Activated CD4-positive, alpha-beta T cell treated with anti-CD3 and anti-CD28 coated beads, Interleukin-2, amount 50 U/mL, for 48 hours (primary cell): Measurements from ENCODE around the gene SLC16A3.
"Not testable (repeated sequence)": the region's sequence is repeated elsewhere in the genome, so short reads cannot be mapped to it uniquely, and the experiment has no call there.

Experiments
- DNase-seq, 2 experiments: peaks; one replicate each; pipeline ENCODE4 v3.0.0-alpha.2; 2020

The SLC16A3 gene

DNA sequence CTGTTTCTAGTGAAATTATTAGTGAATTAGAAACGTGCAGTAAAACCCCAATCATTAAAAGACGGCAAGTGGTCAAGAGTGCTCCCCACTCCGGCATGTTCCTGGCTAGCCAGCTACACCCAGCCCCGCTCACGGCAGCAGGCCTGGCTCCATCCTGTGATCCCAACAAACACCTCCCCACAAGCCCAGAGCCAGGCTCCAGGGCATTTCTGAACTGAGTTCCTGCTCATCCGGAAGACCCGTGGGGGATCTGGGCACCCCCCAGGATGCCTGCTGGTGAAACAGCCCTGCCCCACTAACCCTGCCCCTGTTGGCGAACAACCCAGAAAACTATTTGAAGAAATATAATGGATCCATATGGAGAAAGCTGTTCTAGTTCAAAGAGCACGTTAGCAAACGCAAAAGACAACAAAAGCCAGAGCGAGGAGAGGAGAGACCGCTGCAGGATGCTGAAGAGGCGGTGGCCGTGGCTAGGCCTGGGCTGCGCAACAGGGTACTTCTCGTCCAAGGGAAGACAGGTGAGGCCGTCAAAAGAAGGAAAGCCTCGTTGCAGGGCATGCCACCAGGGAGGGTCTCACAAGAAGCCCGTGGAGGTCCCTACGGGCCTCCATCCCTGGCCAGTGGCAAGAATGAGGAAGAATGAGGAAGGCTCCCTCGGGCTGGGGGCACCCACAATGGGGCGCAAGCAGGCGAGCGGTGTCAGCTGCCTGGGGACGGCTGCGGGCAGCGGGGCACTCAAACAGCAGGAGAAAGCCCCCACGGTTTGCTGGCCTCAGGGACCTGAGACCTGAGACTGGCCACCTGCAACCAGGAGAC, 19.2 kb downstream of the SLC16A3 start:
- no peak for DNase-seq

DNA sequence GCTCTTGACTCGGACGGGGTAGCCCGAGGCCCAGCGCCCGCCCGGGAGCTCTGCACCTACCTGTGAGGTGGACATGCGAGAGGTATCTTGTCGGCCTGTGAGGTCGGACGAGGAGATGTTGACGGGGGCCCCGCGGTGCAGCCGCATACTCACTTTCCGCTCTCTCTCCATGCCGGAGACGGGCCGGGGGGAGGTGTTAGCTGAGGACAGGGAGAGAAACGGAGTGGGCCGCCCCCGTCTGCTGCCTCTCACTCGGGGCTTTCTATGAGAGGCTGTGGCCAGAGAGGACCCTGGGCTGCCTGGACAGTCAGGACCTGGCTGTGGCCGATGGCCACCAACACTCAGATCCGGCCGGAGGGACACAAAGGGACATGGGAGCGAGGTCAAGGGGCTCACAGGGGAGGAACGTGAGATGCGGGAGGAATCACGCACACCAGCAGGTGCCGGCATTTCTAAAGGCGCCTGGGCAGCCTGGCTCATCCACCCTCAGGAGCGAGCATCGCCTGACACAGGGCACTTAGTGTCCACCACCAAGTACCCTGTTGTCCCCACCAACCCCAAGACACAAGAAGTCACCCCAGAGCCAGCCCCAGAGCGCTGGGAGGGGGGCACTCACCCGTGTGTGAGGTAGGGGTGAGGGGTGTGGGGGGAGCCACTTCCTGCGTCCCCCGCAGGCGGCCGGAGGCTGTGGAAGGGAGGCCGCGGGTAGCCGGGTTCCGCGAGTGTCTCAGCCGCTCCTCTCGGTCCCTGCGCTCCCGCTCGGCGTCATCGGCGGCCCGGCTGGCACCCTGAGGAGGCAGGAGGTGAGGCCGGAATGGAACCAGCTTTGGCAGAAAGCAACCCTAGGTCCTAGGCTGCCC, 20.2 kb downstream of the SLC16A3 start:
- DNase-seq, result no peak

DNA sequence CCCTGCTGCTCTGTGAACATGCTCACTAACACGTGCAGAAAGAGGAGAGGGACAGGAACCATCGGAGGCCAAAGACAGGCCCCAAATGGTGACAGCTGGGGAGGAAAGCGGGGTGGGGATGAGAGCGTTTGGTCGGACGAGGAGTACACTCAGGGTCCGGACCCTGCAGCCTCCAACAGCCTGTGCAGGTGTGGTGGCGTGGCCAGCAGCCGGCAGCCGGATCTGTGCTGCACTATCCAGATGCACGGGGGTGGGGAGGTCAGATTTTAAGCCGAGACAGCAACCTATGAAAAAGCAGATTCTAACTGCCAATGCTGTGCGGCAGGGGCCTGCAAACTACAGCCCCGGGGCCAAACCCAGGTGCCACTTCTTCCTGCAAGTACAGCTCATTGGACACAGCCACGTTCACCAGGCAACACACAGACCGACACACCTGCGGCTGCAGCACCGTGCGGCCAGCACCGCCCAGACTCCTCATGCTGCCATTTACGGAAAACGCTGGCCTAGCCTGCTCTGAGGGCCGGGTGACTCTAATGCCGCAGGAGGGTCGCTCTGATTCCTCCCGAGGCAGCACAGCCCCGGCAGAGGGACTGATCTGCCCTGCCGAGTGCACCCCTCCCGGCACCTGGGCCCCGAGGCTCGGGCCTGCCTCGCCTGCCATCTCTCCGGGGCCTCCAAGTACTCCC, 21.2 kb downstream of the SLC16A3 start:
- no peak for DNase-seq

DNA sequence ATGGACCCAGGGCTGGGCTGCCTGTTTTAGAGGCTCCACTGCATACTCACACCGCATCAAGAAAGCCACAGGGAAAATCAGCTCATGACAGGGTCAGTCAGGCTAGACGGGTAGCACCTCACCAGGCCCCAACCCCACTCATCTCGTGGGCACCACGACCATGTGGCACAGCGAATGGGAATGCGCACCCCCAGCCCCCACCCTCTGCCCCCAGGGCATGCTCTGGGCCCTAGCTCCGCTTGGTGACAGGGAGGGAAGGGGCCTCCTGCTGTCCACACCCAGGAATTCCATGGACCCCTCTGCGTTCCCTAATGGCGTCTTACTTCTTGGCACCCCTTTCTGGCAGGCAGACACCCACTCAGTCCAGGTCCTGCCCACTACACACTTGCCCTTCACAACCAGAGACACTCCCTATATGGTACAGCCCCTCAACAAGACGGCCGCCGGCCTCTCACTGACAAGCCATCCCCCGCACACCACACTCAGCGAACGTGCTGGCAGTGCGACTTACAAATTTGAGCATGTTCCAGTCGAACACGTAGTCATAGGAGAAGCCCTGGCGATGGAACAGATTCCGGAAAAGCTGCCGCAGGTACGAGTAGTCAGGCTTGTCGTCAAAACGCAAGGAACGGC, 22.1 kb downstream of the SLC16A3 start:
- DNase-seq, result no peak

DNA sequence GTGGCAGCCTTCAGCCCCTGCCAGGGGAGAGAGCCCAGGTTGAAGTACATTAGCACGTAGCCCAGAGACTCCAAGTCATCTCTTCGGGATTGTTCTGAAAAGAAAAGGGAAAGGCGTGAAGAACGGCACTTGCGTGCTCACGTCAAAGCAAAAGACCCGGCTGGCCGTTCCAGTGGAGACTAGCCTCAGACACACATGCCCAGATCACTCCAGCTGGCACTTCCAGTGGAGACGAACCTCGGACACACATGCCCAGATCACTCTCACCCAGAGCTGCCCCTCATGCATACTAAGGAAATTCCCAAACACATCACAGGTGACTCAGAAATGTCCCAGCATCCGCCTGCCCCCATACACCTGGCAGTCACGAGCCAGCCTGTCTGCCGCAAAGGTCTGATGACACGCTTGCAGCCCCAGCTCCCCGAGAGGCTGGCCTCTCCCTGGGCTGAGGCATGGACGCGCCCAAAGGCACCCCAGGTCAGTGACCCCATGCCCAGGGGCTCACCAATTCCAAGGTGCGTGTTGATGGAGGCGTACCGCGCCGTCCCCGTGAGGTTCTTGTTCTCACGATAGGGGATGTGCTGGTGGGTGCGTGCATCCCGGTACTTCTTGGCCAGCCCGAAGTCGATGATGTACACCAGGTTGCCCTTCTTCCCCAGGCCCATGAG, 23.8 kb downstream of the SLC16A3 start:
- DNase-seq, result no peak

DNA sequence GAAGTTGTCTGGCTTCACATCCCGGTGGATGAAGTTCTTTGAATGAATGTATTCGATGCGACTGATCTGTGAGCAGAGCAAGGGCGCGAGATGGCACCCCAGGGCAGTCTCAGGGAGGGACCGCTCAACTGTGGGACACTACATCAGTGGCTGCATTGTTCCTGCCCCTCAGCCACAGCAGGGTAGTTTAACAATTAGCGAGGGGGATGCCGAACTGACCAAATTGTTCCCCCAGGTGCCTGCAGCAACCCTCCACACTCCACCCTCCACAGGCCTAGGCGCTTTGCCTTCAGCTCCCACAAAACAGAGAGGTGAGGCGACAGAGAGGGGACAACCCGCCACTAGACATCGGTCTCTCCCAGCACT, 24.3 kb downstream of the SLC16A3 start:
- no peak for DNase-seq

DNA sequence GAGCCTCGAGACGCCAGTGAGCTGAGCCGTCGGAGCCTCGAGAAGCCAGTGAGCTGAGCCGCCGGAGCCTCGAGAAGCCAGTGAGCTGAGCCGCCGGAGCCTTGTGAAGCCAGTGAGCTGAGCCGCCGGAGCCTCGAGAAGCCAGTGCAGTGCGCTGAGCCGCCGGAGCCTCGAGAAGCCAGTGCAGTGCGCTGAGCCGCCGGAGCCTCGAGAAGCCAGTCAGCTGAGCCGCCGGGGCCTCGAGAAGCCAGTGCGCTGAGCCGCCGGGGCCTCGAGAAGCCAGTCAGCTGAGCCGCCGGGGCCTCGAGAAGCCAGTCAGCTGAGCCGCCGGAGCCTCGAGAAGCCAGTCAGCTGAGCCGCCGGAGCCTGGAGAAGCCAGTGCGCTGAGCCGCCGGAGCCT, 25.3 kb downstream of the SLC16A3 start:
- DNase-seq, result not testable (repeated sequence)

DNA sequence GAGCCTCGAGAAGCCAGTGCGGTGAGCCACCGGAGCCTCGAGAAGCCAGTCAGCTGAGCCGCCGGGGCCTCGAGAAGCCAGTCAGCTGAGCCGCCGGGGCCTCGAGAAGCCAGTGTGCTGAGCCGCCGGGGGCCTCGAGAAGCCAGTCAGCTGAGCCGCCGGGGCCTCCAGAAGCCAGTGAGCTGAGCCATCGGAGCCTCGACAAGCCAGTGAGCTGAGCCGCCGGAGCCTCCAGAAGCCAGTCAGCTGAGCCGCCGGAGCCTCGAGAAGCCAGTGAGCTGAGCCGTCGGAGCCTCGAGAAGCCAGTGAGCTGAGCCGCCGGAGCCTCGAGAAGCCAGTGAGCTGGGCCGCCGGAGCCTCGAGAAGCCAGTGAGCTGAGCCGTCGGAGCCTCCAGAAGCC, 25.9 kb downstream of the SLC16A3 start:
- not testable (repeated sequence) for DNase-seq

DNA sequence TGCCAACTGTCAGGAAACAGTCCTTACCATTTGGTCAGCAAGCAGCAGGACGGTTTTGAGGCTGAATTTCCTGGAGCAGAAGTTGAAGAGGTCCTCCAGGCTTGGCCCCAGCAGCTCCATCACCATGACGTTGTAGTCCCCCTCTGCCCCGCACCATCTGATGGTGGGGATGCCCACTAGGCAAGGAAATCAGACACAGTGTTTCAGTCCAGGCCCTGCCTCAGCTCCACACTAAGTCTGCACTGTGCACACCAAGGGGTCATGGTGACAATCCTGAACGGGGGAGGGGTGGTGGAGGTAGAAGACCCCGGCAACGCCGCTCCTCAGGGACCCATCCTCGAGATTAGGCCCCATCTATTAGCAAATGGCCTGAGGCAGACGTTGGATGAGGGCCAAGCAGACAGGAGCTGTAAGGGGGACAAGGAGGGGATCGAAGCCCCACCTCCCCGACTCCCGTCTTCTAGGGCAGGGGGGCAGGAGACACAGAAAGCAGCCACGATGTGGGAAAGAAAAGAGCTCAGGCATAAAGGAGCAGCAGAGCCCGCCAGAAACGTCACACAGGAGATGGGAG, 26.6 kb downstream of the SLC16A3 start:
- no peak for DNase-seq

DNA sequence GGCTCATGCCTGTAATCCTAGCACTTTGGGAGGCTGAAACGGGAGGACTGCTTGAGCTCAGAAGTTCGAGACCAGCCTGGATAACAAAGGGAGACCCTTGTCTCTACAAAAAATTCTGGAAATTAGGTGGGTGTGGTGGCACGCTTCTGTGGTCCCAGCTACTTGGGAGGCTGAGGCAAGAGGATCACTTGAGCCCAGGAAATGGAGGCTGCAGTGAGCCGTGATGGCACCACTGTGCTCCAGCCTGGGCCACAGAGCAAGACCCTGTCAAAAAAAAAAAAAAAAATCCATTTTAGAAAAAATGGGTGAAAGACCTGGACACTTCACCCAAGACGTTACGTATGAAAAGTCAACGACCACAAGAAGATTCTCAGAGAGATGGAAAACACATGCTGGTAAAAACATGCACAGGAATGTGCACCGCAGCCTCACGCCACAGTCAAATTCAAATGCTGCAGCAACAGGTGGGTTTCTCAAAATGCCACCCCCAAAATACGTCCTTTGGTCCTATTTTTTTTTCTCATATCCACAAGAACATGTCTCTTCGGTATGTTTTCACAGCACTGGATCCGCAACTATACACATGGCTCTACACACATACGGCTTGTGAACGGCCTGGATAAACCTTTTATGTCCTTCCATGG, 27.5 kb downstream of the SLC16A3 start:
- no peak for DNase-seq

DNA sequence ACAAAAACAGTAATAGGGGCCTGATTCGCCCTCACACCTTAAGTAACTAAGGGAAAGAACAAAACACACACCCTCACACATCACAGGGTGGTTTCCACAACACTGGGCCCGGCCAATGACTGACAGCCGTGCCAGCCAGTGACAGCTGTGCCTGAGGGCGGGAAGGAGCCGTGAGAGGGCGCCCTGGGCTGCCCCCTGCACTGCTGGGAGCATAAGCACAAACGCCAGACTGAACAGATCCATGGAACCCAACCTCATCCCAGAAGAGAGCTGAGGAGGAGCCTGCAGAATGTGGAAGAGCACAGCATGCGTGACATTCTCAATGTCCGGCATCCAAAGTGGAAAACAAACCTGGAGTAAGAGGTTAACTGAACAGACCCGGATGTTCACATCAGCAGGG, 28.6 kb downstream of the SLC16A3 start:
- peak; percentile 65 to 70 for DNase-seq

DNA sequence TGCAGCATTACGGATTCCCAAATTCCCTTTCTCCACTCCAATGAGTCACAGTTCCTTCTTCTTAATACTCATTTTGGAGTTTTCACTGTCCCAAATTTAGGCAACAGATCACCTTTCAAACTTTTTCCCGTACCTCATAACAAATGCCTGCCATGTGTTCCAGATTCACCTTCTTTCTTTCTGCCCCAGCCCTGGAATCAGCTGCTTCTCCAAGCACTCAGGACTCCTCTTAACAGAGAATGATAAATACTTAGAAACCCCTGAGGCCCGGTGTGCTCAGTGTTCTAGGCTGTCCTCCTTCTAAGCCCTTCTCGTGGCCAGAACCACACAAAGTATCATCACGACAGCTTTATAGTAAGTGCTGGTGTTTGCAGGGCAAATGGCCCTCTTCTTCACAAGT, 29.7 kb downstream of the SLC16A3 start:
- no peak for DNase-seq

DNA sequence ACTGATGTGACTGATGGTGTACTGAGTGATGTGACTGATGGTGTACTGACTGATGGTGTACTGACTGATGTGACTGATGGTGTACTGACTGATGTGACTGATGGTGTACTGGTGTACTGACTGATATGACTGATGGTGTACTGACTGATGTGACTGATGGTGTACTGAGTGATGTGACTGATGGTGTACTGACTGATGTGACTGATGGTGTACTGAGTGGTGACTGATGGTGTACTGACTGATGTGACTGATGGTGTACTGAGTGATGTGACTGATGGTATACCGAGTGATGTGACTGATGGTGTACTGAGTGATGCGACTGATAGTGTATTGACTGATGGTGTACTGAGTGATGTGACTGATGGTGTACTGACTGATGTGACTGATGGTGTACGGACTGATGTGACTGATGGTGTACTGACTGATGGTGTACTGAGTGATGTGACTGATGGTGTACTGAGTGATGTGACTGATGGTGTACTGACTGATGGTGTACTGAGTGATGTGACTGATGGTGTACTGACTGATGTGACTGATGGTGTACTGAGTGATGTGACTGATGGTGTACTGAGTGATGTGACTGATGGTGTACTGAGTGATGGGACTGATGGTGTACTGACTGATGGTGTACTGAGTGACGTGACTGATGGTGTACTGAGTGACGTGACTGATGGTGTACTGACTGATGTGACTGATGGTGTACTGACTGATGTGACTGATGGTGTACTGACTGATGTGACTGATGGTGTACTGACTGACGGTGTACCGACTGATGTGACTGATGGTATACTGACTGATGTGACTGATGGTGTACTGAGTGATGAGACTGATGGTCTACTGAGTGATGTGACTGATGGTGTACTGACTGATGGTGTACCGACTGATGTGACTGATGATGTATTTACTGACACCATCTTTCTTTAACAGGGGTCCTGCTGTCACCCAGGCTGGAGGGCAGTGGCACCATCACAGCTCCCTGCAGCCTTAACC, 31.4 kb downstream of the SLC16A3 start:
- DNase-seq, result not testable (repeated sequence)

DNA sequence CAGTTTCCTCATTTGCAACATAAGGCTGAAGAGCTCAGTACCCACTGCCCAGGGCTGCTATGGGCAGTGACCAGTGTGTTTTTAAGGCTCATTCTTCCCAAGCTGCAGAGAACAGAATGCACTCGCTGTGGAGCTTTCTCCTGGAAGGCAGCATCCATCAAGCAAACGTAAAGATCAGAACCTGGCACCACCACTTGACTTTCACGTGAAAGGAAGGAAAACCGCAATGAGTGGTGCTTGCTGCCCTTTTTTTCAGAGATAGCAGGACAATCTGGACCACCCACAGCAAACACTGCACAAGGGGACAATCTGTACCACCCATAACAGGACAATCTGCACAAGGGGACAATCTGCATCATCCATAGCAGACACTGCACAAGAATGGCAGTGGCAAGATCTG, 33.5 kb downstream of the SLC16A3 start:
- no peak for DNase-seq

DNA sequence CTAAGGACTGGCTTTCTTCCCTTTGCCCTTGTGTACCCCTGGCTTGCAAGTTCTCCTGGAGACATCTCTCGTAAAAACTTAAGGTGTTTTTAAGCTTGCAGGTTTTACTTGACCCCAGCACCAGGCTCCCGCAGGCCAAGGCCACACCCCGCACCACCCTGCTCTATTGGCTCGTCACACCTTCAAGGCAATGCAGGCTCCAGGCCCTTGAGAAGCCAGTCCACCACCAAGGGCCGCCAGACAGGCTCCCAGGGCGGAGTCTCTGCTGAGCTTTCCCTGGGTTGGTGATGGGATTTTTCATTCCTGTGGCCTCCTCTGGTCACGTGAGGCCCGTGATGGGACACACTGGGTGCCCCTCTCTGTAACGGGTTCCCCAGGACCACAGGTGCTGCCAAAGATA, 34.8 kb downstream of the SLC16A3 start:
- no peak for DNase-seq

DNA sequence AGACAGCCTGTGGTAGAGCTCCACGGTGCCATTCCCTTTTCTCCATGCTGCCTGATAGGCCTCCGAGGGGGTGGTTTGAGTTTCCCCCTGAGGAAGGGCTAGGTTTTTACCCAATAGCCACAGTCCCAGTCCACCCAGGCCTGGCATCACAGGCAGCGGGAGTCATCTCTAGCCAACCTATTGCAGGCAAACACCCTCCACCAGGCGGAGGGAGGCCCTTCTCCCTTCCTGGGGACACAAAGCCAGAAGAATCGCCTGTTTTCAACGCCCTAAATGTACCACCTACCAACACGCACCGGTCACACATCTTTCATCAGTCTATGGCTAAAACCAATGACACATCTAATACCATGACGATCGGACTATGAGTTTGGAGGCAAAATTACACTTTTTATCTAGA, 37.3 kb downstream of the SLC16A3 start:
- DNase-seq, result no peak

DNA sequence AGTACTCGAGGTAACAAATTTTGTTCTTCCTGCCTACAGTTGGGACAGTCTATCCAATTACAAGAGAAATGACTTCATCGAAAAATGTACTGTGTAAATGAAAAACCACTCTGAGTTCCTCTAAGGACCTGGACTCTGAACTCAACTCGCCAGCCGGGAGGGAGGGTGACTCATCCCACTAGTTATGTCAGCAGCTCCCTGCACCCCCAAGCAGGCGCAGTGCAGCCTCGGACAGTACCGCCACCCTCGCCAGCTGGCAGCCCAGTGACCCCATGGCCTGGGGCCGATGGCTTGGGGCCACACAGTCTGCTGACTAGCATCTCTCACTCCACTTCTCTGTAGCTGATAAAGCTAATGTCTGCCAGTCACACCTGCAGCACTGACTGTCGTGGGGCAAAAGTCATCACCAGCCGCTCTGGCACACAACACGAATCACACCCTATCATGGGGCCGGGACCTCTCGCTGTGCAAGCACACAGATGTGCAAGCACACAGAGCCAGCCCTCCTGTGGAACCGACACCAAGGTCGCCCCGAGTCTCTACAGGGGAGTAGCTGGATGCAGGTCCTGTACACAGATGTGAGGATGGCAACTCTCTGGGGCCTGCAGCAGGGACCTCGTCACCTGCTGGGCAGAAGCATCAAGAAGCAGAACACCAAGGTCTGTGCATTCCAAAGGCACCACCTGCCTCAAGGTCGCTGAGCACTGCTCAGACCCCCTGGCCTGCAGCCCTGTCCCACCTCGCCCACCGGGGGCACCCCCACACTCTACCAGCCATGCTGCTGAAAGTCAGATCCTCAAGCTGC, 38.9 kb downstream of the SLC16A3 start:
- DNase-seq, result peak; percentile 44 to 57

DNA sequence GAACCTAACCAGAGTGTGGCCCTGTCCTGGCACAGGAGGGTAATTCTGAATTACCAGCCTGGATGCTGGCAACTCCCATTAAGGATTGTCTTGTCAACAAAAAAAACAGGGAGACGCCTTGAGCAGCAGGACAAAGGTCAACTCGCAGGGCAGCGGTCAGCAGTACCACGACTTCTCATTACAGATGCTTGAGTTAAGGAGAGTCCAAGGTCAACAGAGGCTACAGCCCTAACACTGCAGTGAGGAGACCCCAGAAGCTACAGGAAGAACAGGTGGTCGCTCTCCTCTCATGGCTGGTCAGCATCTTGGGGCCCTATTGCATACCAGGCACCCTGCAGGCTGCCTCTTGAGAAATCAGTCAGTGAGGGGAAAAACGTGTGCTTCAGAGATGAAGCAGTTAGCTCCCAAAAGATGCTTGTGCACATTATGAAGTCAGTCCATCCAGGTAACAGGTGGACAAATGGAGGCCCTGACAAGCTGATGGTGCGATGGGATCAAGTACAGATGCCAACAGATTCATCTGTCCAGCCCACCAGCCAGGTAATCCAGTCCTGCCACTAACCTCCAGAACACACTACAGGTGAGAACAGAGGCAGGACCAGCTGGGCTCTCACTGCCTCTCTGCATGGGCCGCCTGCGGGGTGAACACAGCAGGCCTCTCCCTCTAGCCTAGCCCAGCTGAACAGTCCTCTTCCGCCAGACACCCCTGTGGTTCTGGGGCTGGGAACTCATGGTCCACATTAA, 40.5 kb downstream of the SLC16A3 start:
- no peak for DNase-seq
